ENCODE measurements around the gene TCEAL8.

DNA sequence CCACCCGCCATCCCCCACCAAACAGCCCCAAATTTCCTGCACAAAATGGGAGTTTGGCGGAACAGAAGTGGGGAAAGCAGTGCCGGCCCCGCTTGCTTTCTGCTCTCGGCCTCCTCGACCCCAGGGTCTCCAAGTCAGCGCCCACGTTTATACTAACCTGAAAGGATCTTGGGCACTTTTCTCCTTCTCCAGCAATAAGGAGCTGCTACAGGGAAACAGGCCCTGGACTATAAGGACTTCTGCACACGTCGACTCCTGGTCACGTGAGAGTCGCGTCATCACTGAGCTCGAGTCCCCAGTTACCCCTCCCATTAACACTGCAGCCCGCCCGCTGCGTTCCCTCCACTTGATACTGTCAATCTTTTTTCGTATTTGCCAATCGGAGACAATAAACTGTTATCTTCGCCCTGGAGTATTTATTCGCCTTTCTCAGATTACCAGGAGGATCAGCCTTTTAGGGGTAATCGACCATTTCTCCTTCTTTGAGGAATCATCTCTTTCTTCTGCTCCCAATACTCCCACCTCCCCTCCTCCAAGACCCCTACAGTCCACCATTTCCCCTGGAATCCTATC lies at the start of gene TCEAL8:
- TF ChIP-seq, protein P1, sequence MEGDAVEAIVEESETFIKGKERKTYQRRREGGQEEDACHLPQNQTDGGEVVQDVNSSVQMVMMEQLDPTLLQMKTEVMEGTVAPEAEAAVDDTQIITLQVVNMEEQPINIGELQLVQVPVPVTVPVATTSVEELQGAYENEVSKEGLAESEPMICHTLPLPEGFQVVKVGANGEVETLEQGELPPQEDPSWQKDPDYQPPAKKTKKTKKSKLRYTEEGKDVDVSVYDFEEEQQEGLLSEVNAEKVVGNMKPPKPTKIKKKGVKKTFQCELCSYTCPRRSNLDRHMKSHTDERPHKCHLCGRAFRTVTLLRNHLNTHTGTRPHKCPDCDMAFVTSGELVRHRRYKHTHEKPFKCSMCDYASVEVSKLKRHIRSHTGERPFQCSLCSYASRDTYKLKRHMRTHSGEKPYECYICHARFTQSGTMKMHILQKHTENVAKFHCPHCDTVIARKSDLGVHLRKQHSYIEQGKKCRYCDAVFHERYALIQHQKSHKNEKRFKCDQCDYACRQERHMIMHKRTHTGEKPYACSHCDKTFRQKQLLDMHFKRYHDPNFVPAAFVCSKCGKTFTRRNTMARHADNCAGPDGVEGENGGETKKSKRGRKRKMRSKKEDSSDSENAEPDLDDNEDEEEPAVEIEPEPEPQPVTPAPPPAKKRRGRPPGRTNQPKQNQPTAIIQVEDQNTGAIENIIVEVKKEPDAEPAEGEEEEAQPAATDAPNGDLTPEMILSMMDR (conservative IDR thresholded peaks at IDR 0.05 in 1 of 2, IDR thresholded peaks at IDR 0.05 in 1 of 2; ENCODE audit: extremely low read depth in 1 of 2, insufficient read depth in 1 of 2, low read depth in 1 of 2, low read length in 2 of 2), result no peak
- TF ChIP-seq EZH2 (IDR thresholded peaks at IDR 0.05; ENCODE audit: borderline replicate concordance, low read length), result no peak

Measured in mammary epithelial cell (primary cell).